Nephron progenitor cell (in vitro differentiated cells): ENCODE measurements around the gene SARDH.
A peak's percentile ranks its signal among the peaks of the same experiment; 100 is the strongest.

Experiments
- DNase-seq: peaks from one replicate; pipeline ENCODE4 v3.0.0; 2021
- H3K27ac Mint-ChIP-seq: 2 replicates; pipeline ENCODE4 v1.8.0; 2021; ENCODE audit warnings: mild to moderate bottlenecking, moderate library complexity, mixed read lengths
- H3K27me3 Mint-ChIP-seq: 2 replicates; pipeline ENCODE4 v1.8.0; 2021; ENCODE audit warnings: mild to moderate bottlenecking, low read depth, mixed read lengths; ENCODE audit not compliant: poor library complexity
- H3K36me3 Mint-ChIP-seq: 2 replicates; pipeline ENCODE4 v1.8.0; 2021; ENCODE audit warnings: low read depth, mixed read lengths
- H3K4me1 Mint-ChIP-seq: 2 replicates; pipeline ENCODE4 v1.8.0; 2021; ENCODE audit warnings: mixed read lengths
- H3K4me3 Mint-ChIP-seq: 2 replicates; pipeline ENCODE4 v1.8.0; 2021; ENCODE audit warnings: mild to moderate bottlenecking, moderate library complexity, mixed read lengths
- H3K9me3 Mint-ChIP-seq: 2 replicates; pipeline ENCODE4 v1.8.0; 2021; ENCODE audit warnings: mild to moderate bottlenecking, moderate library complexity, mixed read lengths
- CTCF ChIP-seq: fragments of 200-600 bp; sonication (generic); IDR thresholded peaks from 2 replicates; pipeline ENCODE4 v1.5.0; 2021; ENCODE audit warnings: antibody characterized with exemption

SARDH gene

DNA sequence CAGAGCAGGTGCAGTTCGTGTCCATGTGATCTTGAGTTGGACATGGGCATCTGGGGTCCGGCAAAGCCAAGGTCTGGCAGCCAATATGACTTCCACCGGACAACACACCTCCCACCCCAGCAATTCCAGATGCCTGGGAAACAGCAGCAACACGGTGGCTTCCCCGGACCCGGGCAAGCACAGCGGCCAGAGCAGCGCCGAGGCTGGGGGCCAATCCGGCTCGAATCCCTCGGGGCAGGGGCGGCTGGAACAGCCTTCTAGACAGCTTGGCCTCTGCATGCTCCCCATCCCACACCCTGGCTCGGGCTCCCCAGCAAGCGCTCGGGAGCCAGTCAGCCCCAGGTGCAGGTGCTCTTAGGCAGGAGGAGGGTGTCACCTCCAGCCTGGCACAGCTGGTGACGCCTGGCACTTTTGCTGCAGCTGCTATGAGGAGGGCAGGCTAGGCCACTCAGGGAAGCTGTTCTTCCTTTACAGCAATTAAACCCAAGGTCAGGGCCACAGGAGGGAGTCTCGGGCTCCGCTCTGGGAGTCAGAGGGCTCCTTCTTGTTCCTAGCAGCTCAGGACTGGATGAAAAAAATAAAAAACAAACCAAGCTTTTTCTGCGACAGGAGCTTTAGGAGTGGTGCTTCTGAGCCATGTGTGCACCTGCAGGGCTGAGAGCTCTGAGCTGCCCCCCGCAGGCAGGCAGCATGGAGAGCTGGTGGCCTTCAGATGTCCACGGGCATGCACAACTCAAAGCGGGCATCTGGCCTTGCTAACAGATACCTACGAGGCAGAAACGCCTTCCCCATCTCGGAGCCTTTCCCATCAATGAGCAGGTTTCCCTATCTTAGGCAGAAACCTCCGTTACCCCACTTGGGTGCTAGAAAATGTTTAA lies 73.7 kb downstream of the SARDH start:
- no peak for DNase-seq
- Mint-ChIP-seq H3K4me3 (no peak overlapping the region), H3K27ac (no peak overlapping the region), H3K36me3 (no peaks in the 10 kb centered on the region), H3K9me3 (no peaks in the 10 kb centered on the region), H3K27me3 (peaks cover 21% of the 10 kb centered on the region), H3K4me1 (peaks cover 8% of the 10 kb centered on the region)
- TF ChIP-seq CTCF, result no peak

- DNase-seq, result no peak
- no peaks in the 10 kb centered on the region for H3K36me3 Mint-ChIP-seq
- H3K4me1 Mint-ChIP-seq, result peaks cover 32% of the 10 kb centered on the region
- TF ChIP-seq CTCF, result no peak
- H3K4me3 Mint-ChIP-seq, result no peak overlapping the region
- H3K27me3 Mint-ChIP-seq, result peaks cover 33% of the 10 kb centered on the region
- H3K27ac Mint-ChIP-seq, result no peak overlapping the region
- H3K9me3 Mint-ChIP-seq, result no peaks in the 10 kb centered on the region
Measured at GRCh38 chr9:133661846-133662540, 76.2 kb downstream of the SARDH start.

DNA sequence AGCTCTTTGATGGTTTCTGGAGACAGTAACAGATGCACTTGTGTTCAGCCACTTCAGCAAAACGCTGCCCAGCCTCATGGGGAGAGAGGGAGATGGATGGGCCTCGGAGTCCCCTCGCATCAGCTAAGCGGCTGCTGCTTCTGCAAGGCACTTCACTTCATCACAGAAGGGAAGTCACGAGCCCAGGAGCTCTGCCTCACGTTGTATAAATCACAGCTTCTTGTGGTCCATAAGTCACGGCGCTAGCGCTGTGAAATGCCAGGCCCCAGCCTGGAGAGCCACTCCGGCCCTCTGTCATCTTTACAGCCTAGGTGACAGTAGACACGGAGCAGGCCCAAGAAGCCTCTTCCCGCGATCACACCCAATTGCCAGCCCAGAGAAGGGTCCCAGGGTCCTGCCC lies 78.6 kb downstream of the SARDH start:
- TF ChIP-seq CTCF, result no peak
- Mint-ChIP-seq H3K9me3 (no peaks in the 10 kb centered on the region), H3K36me3 (no peaks in the 10 kb centered on the region), H3K4me1 (peaks cover 43% of the 10 kb centered on the region), H3K27me3 (peaks cover 51% of the 10 kb centered on the region), H3K27ac (no peak overlapping the region), H3K4me3 (peak overlapping the region; percentile 61)
- no peak for DNase-seq

DNA sequence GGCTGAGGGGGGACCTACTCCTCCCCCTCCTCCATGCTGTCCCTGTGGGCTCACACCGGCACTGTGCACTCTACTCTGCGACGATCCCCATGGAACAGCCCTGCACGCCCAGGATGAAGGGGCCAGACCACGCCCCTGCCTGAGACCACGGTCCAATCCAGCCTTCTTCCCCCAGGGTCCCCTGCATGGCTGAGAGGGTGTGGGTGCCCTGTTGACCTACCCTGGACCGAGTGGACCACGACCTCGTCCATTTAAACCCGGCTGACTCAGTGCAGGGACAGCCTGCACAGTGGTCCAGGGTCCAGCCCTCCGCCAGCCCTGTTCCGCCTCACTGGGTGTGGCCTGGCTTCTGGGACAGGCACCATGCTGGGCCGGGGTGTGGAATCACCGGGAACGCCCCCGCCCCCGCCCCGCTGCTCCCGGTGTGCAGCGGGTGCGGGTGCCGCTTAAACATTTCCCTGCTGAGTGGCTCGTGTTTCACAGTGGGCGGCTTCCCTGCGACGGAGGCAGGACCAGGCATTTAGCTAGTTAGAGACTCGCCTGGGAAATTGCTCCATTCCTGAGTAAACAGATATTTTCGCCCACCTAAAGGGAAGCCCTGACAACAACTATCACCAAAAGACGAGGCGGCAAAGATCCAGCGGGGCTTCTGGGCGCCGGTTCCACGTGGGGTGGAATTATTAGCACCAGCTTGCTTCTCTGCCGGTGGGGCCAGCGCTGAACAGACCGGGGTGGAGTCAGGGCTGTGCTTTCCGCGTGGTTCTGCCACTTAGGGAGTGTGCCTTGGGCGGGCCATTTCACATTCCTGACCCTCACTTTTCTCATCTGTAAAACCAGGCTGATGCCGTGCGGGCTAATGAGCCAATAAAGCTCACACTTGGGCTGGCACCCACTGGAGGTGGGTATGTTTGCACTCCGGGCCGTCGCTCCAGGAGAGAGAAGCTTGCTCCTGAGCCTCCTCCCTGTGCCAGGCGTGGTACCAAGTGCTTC lies 79.4 kb downstream of the SARDH start:
- H3K9me3 Mint-ChIP-seq, result no peaks in the 10 kb centered on the region
- peak; percentile 74 for DNase-seq
- H3K36me3 Mint-ChIP-seq, result no peaks in the 10 kb centered on the region
- TF ChIP-seq CTCF, result no peak
- peaks cover 57% of the 10 kb centered on the region for H3K27me3 Mint-ChIP-seq
- no peak overlapping the region for H3K27ac Mint-ChIP-seq
- peak overlapping the region; percentile 61 for H3K4me3 Mint-ChIP-seq
- peaks cover 43% of the 10 kb centered on the region for H3K4me1 Mint-ChIP-seq

DNA sequence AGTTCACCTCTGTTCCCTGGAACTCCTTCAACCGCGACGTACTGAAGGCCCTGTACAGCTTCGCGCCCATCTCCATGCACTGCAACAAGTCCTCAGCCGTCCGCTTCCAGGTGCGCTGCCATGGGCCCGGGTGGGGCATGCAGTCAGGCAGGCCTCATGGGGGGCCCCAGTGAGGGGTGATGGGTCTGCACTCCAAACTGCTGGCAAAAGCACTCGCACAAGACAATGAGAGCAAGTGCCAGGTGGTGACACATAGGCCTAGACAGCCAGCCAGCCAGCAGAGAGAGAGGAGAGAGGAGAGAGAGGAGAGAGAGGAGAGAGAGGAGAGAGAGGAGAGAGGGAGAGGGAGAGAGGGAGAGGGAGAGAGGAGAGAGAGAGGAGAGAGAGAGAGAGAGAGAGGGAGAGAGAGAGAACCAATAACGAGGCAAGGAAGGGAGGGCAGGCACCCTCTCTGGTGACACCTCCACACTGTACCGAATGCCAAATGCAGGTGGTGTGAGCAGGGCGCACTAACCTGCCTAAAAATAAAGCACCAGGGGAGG lies 81.0 kb downstream of the SARDH start:
- peaks cover 43% of the 10 kb centered on the region for H3K4me1 Mint-ChIP-seq
- H3K27ac Mint-ChIP-seq, result no peak overlapping the region
- TF ChIP-seq CTCF, result no peak
- no peak for DNase-seq
- peaks cover 50% of the 10 kb centered on the region for H3K27me3 Mint-ChIP-seq
- H3K9me3 Mint-ChIP-seq, result no peaks in the 10 kb centered on the region
- H3K36me3 Mint-ChIP-seq, result no peaks in the 10 kb centered on the region
- no peak overlapping the region for H3K4me3 Mint-ChIP-seq
